ENCODE results near the gene TECTA. TPM values are rescaled to one million over a fixed set of nuclear protein-coding genes. Genes with fewer than 3 reads are reported as not detected.
A peak's percentile ranks its signal among the peaks of the same experiment; 100 is the strongest.

Gene TECTA
- polyA plus RNA-seq, 1 of the 3 experiments (the other 2 are of a cell fraction) = 0.58 TPM

DNA sequence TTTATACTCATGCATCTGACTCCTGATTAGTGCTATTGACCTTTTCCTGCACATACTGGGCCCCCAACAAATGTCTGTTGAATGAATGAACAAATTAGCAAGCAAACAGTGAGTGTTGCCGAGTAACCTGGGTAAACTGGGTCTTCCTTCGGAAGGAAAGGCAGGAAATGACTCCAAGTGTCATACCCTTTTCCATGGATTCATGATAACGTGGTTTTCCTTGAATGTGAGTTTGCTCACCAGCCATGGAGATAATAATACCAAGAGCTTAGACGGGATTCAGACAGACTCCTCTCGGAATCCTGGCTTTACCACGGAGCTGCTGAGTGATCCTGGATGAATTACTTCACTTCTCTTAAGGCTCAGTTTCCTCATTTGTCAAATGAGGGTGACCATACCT is 16.7 kb downstream of the TECTA start:
- H2AFZ ChIP-seq (ENCODE audit: low read depth) = no peak overlapping the region

DNA sequence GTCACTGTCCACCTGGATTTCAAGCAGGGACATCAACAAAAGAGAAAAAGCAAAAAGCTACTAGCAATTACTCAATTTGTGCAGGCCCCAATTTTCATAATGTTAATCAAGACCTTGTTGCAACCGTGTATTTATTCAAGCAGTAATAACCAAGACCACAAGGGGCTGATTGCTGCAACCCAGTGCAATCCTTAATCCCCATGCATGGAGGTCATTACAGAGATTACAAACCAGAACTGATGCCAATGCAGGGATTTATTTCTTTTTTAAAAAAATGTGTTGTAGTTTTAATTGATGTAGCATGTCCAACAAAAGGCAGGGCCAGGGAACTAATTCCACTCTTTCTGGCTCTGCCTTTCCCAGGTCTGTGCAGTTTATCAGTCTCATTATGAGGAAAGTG is 18.4 kb downstream of the TECTA start:
- Histone ChIP-seq H3K27me3 (ENCODE audit: insufficient read depth) (no peaks in the 10 kb centered on the region), H3F3A (replicated peaks; ENCODE audit: insufficient read depth) (no peaks in the 10 kb centered on the region), H3K9ac (no peak overlapping the region), H3K9me3 (no peaks in the 10 kb centered on the region), H2AFZ (ENCODE audit: low read depth) (no peak overlapping the region), H4K20me1 (ENCODE audit: insufficient read depth) (no peaks in the 10 kb centered on the region), H3K4me2 (no peak overlapping the region), H3K36me3 (replicated peaks in 1 of 2; ENCODE audit: control insufficient read depth in 1 of 2, insufficient read depth in 2 of 2, low read length in 1 of 2) (no peaks in the 10 kb centered on the region), H3K9me2 (no peaks in the 10 kb centered on the region), H3K79me2 (ENCODE audit: insufficient read depth) (no peaks in the 10 kb centered on the region), H3K4me1 (ENCODE audit: control insufficient read depth in 1 of 2, insufficient read depth in 2 of 2, low read depth in 1 of 2, low read length in 1 of 2) (no peaks in the 10 kb centered on the region; a peak in 1 of 4 replicates), H3K27ac (ENCODE audit: low read depth in 2 of 2, low read length in 1 of 2) (no peak overlapping the region), H3K4me3 (ENCODE audit: low read depth in 2 of 2, low read length in 1 of 2) (no peak overlapping the region)
- peak; percentile 51 for DNase-seq
- CTCF ChIA-PET = interaction anchor here (0.7 to 4.9 kb wide), 13 partner anchors 10 to 608 kb away, joined by 3 to 33 read pairs (median 4); partner anchors contain the start of gene GRIK4
- 60% methylated on average over 1 of the region's 1 CpG for WGBS (ENCODE audit: low lambda C conversion rate)
- no peak for TF ChIP-seq EZH2phosphoT487 (IDR thresholded peaks at IDR 0.05; ENCODE audit: borderline replicate concordance, low read depth)
- peak; percentile 21; the same call in 1 of the 2 replicates for TF ChIP-seq RAD21 (IDR thresholded peaks at IDR 0.05; ENCODE audit: low read length)
- TF ChIP-seq ELF1 (IDR thresholded peaks at IDR 0.05) = no peak
- TF ChIP-seq, protein P1, sequence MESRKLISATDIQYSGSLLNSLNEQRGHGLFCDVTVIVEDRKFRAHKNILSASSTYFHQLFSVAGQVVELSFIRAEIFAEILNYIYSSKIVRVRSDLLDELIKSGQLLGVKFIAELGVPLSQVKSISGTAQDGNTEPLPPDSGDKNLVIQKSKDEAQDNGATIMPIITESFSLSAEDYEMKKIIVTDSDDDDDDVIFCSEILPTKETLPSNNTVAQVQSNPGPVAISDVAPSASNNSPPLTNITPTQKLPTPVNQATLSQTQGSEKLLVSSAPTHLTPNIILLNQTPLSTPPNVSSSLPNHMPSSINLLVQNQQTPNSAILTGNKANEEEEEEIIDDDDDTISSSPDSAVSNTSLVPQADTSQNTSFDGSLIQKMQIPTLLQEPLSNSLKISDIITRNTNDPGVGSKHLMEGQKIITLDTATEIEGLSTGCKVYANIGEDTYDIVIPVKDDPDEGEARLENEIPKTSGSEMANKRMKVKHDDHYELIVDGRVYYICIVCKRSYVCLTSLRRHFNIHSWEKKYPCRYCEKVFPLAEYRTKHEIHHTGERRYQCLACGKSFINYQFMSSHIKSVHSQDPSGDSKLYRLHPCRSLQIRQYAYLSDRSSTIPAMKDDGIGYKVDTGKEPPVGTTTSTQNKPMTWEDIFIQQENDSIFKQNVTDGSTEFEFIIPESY (IDR thresholded peaks at IDR 0.05; ENCODE audit: borderline replicate concordance, low read depth) = no peak
- TF ChIP-seq FOXJ3 (CRISPR knock-in tag; IDR thresholded peaks at IDR 0.05) = no peak
- TF ChIP-seq, protein P2, sequence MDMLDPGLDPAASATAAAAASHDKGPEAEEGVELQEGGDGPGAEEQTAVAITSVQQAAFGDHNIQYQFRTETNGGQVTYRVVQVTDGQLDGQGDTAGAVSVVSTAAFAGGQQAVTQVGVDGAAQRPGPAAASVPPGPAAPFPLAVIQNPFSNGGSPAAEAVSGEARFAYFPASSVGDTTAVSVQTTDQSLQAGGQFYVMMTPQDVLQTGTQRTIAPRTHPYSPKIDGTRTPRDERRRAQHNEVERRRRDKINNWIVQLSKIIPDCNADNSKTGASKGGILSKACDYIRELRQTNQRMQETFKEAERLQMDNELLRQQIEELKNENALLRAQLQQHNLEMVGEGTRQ (IDR thresholded peaks at IDR 0.05; ENCODE audit: borderline replicate concordance, low read depth, low read length) = no peak
- POLR2A ChIA-PET = no interaction called here

More for the DNA sequence above, 16.7 kb downstream of the TECTA start:
- H3K9ac ChIP-seq = no peak overlapping the region
- H3K4me3 ChIP-seq (ENCODE audit: low read depth in 2 of 2, low read length in 1 of 2) = no peak overlapping the region
- H3K9me2 ChIP-seq = no peaks in the 10 kb centered on the region
- CTCF ChIA-PET = interaction anchor here (4.9 kb wide), 1 partner anchor 77 kb away, joined by 33 read pairs; no protein-coding TSS in a partner anchor
- H3K27ac ChIP-seq (ENCODE audit: low read depth in 2 of 2, low read length in 1 of 2) = no peak overlapping the region
- no peaks in the 10 kb centered on the region; a peak in 1 of 4 replicates for H3K4me1 ChIP-seq (ENCODE audit: control insufficient read depth in 1 of 2, insufficient read depth in 2 of 2, low read depth in 1 of 2, low read length in 1 of 2)
- TF ChIP-seq SIN3A (IDR thresholded peaks at IDR 0.05; ENCODE audit: borderline replicate concordance, low read depth, low read length) = no peak
- no peak for TF ChIP-seq MEF2A (IDR thresholded peaks at IDR 0.05; ENCODE audit: borderline replicate concordance, low read depth)
- TF ChIP-seq RAD21 (IDR thresholded peaks at IDR 0.05; ENCODE audit: low read length) = no peak
- TF ChIP-seq, protein P3, sequence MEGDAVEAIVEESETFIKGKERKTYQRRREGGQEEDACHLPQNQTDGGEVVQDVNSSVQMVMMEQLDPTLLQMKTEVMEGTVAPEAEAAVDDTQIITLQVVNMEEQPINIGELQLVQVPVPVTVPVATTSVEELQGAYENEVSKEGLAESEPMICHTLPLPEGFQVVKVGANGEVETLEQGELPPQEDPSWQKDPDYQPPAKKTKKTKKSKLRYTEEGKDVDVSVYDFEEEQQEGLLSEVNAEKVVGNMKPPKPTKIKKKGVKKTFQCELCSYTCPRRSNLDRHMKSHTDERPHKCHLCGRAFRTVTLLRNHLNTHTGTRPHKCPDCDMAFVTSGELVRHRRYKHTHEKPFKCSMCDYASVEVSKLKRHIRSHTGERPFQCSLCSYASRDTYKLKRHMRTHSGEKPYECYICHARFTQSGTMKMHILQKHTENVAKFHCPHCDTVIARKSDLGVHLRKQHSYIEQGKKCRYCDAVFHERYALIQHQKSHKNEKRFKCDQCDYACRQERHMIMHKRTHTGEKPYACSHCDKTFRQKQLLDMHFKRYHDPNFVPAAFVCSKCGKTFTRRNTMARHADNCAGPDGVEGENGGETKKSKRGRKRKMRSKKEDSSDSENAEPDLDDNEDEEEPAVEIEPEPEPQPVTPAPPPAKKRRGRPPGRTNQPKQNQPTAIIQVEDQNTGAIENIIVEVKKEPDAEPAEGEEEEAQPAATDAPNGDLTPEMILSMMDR (IDR thresholded peaks at IDR 0.05) = no peak
- TF ChIP-seq, protein P4, sequence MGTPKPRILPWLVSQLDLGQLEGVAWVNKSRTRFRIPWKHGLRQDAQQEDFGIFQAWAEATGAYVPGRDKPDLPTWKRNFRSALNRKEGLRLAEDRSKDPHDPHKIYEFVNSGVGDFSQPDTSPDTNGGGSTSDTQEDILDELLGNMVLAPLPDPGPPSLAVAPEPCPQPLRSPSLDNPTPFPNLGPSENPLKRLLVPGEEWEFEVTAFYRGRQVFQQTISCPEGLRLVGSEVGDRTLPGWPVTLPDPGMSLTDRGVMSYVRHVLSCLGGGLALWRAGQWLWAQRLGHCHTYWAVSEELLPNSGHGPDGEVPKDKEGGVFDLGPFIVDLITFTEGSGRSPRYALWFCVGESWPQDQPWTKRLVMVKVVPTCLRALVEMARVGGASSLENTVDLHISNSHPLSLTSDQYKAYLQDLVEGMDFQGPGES (IDR thresholded peaks at IDR 0.05; ENCODE audit: low read depth, low read length) = no peak
- TF ChIP-seq, protein P2 (IDR thresholded peaks at IDR 0.05; ENCODE audit: borderline replicate concordance, low read depth, low read length) = no peak
- no peak for TF ChIP-seq EP300 (IDR thresholded peaks at IDR 0.05; ENCODE audit: borderline replicate concordance in 1 of 2, low read depth in 1 of 2, low read length in 1 of 2)
- no peak for TF ChIP-seq FOXM1 (IDR thresholded peaks at IDR 0.05; ENCODE audit: low read depth)
- TF ChIP-seq TEAD4 (IDR thresholded peaks at IDR 0.05; ENCODE audit: borderline replicate concordance, insufficient read depth) = no peak
- no peak for TF ChIP-seq FOSL2 (IDR thresholded peaks at IDR 0.05; ENCODE audit: borderline replicate concordance, low read depth)
- no peak for TF ChIP-seq RFX5 (IDR thresholded peaks at IDR 0.05; ENCODE audit: low read length)
- TF ChIP-seq FOXJ3 (CRISPR knock-in tag; IDR thresholded peaks at IDR 0.05) = no peak
- TF ChIP-seq TCF12 (IDR thresholded peaks at IDR 0.05) = no peak
- WGBS (ENCODE audit: low lambda C conversion rate) = 20% methylated on average over 6 of the region's 6 CpGs
- no peaks in the 10 kb centered on the region for H3K27me3 ChIP-seq (ENCODE audit: insufficient read depth)
- H3F3A ChIP-seq (replicated peaks; ENCODE audit: insufficient read depth) = no peaks in the 10 kb centered on the region
- H3K36me3 ChIP-seq (replicated peaks in 1 of 2; ENCODE audit: control insufficient read depth in 1 of 2, insufficient read depth in 2 of 2, low read length in 1 of 2) = no peaks in the 10 kb centered on the region
- no peak overlapping the region for H3K4me2 ChIP-seq
- no peaks in the 10 kb centered on the region for H4K20me1 ChIP-seq (ENCODE audit: insufficient read depth)
- no peaks in the 10 kb centered on the region for H3K79me2 ChIP-seq (ENCODE audit: insufficient read depth)
- no peak for DNase-seq
- POLR2A ChIA-PET = no interaction called here
- no peaks in the 10 kb centered on the region for H3K9me3 ChIP-seq
